ENCODE measurements around the gene SCYGR7.
"Not testable (repeated sequence)": the region's sequence is repeated elsewhere in the genome, so short reads cannot be mapped to it uniquely, and the experiment has no call there.

SCYGR7 gene

DNA sequence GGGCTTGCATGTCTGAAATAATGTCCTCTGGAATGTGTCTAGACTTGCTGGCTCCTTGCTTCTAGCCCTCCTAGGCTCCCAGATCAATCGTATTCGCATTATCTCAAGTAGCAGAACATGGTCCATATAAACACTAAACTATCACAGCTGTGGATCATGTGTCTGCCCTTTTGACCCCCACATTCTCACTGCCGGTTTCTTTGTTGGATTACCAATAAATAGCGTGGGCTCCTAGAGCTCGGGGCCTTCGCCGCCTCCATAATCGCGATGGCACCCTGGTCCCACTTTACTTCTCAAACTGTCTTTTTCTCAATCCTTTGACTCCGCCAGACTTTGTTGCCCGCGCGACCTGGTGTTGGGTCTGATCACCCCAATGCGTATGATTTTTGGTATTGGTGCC is 11.2 kb downstream of the SCYGR7 start:
- TF ChIP-seq POLR2AphosphoS5 (IDR thresholded peaks at IDR 0.05; ENCODE audit: borderline replicate concordance, low read depth, low read length) (no peak), FOXP2 (optimal IDR thresholded peaks at IDR 0.05; ENCODE audit: control extremely low read depth, extremely low read length, insufficient read depth) (no peak), EZH2 (IDR thresholded peaks at IDR 0.05) (no peak)
- no peak overlapping the region for H3K4me3 ChIP-seq
- no peaks in the 10 kb centered on the region for H3K9me3 ChIP-seq (ENCODE audit: low read depth, low read length)
- H3K36me3 ChIP-seq (ENCODE audit: insufficient read depth, low read length), result no peaks in the 10 kb centered on the region
- H3K9ac ChIP-seq (ENCODE audit: insufficient read length), result no peak overlapping the region
- no peak for DNase-seq (ENCODE audit: low read depth, low spot score)
- H3K27ac ChIP-seq, result no peak overlapping the region

GRCh38 chr2:227740705-227741104 is 12.6 kb downstream of the SCYGR7 start:
- H3K9me3 ChIP-seq (ENCODE audit: low read depth, low read length); H3K36me3 ChIP-seq (ENCODE audit: insufficient read depth, low read length); H3K9ac ChIP-seq (ENCODE audit: insufficient read length); DNase-seq (ENCODE audit: low read depth, low spot score); H3K4me3 ChIP-seq; H3K27ac ChIP-seq: not testable (repeated sequence)

DNA sequence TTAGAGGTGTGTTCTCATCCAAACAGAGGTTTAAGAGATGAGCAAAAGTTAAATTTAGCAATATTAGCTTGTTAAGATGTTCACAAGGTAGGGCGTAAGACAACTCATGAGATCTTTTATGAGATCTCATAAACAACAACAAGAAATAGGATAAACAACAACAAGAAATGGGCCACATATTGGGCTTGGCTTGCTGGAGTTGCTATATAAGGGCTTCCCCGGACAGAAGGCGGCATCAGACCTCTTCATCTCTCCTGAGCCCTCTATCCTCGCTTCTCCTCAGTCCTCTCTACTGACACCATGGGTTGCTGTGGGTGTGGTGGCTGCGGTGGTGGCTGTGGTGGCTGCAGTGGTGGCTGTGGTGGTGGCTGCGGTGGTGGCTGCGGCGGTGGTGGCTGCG is 17.5 kb downstream of the SCYGR7 start, which contains the start of gene SCYGR8:
SCYGR8 (plus strand) TSS at position 301 of the 400 bp plus-strand sequence; CDS start at position 301, 0 bp downstream.
- Histone ChIP-seq H3K9me3 (ENCODE audit: low read depth, low read length) (no peaks in the 10 kb centered on the region), H3K27ac (no peak within 1 kb of the TSS), H3K4me3 (no peak within 1 kb of the TSS), H3K9ac (ENCODE audit: insufficient read length) (no peak within 1 kb of the TSS), H3K36me3 (ENCODE audit: insufficient read depth, low read length) (no peaks in the 10 kb centered on the region)
- DNase-seq (ENCODE audit: low read depth, low spot score), result no peak
- no peak for TF ChIP-seq EZH2 (IDR thresholded peaks at IDR 0.05)
- TF ChIP-seq POLR2AphosphoS5 (IDR thresholded peaks at IDR 0.05; ENCODE audit: borderline replicate concordance, low read depth, low read length), result no peak
- no peak for TF ChIP-seq FOXP2 (optimal IDR thresholded peaks at IDR 0.05; ENCODE audit: control extremely low read depth, extremely low read length, insufficient read depth)

GRCh38 chr2:227748079-227748478 is 19.9 kb downstream of the SCYGR7 start:
- H3K4me3 ChIP-seq, result no peak overlapping the region
- H3K9me3 ChIP-seq (ENCODE audit: low read depth, low read length), result no peaks in the 10 kb centered on the region
- no peak overlapping the region for H3K27ac ChIP-seq
- no peaks in the 10 kb centered on the region for H3K36me3 ChIP-seq (ENCODE audit: insufficient read depth, low read length)
- TF ChIP-seq EZH2 (IDR thresholded peaks at IDR 0.05) (no peak), FOXP2 (optimal IDR thresholded peaks at IDR 0.05; ENCODE audit: control extremely low read depth, extremely low read length, insufficient read depth) (no peak), POLR2AphosphoS5 (IDR thresholded peaks at IDR 0.05; ENCODE audit: borderline replicate concordance, low read depth, low read length) (no peak)
- no peak overlapping the region for H3K9ac ChIP-seq (ENCODE audit: insufficient read length)
- DNase-seq (ENCODE audit: low read depth, low spot score), result no peak

DNA sequence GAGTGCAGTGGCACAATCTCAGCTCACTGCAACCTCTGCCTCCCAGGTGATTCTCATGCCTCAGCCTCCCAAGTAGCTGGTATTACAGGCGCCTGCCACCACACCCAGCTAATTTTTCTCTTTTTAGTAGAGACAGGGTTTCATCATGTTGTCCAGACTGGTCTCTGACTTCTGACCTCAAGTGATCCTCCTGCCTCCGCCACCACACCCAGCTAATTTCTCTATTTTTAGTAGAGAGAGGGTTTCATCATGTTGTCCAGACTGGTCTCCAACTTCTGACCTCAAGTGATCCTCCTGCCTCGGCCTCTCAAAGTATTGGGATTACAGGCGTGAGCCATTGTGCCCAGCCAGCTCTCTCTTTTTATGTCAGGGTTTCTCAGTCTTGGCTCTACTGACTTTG is 28.1 kb downstream of the SCYGR7 start:
- DNase-seq (ENCODE audit: low read depth, low spot score), result not testable (repeated sequence)

GRCh38 chr2:227759411-227760118 is 31.4 kb downstream of the SCYGR7 start:
- Histone ChIP-seq H3K9me3 (ENCODE audit: low read depth, low read length) (no peaks in the 10 kb centered on the region), H3K4me3 (no peak overlapping the region), H3K36me3 (ENCODE audit: insufficient read depth, low read length) (no peaks in the 10 kb centered on the region), H3K9ac (ENCODE audit: insufficient read length) (no peak overlapping the region), H3K27ac (no peak overlapping the region)
- DNase-seq (ENCODE audit: low read depth, low spot score), result no peak
- TF ChIP-seq FOXP2 (optimal IDR thresholded peaks at IDR 0.05; ENCODE audit: control extremely low read depth, extremely low read length, insufficient read depth), result no peak
- TF ChIP-seq EZH2 (IDR thresholded peaks at IDR 0.05), result no peak
- no peak for TF ChIP-seq POLR2AphosphoS5 (IDR thresholded peaks at IDR 0.05; ENCODE audit: borderline replicate concordance, low read depth, low read length)

More for the DNA sequence above, 28.1 kb downstream of the SCYGR7 start:
- H3K27ac ChIP-seq; H3K9ac ChIP-seq (ENCODE audit: insufficient read length); H3K36me3 ChIP-seq (ENCODE audit: insufficient read depth, low read length); H3K4me3 ChIP-seq; H3K9me3 ChIP-seq (ENCODE audit: low read depth, low read length): not testable (repeated sequence)

DNA sequence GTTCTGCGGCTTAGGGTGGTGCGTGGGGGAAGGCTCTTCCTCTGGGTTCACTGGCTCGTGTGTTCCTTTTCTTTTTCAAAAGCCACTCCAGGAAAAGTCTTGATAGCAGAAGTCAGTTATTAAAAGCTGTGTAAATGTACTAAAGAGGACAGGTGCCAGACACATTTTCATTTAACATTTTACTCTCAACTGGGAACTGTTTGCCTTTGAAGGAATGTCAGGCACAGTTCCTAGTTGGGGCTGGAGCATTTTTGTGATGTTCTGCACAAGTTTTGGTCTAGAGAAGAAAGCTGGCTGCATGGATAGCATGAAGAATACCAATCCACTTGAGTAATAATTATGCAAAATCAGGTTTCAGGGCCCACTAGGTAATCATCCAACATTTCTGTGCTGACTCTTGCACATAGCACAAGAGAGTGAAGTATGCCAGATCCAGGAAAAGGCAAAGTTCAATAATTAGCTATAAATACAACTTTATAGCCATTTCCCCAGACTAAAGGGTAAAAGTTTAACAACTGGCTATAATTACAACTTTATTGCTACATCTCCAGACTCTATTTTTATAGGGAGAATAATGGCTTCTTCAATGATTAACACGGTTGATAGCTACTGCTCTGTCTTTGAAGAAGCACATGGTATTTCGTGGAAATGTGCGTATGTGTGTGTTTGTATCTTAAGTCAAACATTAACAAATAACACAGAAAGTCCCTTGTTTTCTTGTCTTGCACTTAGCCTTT is 33.8 kb downstream of the SCYGR7 start:
- no peak for DNase-seq (ENCODE audit: low read depth, low spot score)
- H3K36me3 ChIP-seq (ENCODE audit: insufficient read depth, low read length), result no peaks in the 10 kb centered on the region
- H3K27ac ChIP-seq, result no peak overlapping the region
- TF ChIP-seq EZH2 (IDR thresholded peaks at IDR 0.05) (no peak), FOXP2 (optimal IDR thresholded peaks at IDR 0.05; ENCODE audit: control extremely low read depth, extremely low read length, insufficient read depth) (no peak), POLR2AphosphoS5 (IDR thresholded peaks at IDR 0.05; ENCODE audit: borderline replicate concordance, low read depth, low read length) (no peak)
- H3K9ac ChIP-seq (ENCODE audit: insufficient read length), result no peak overlapping the region
- H3K4me3 ChIP-seq, result no peak overlapping the region
- no peaks in the 10 kb centered on the region for H3K9me3 ChIP-seq (ENCODE audit: low read depth, low read length)

GRCh38 chr2:227765788-227766372 is 37.7 kb downstream of the SCYGR7 start:
- Histone ChIP-seq H3K27ac (no peak overlapping the region), H3K9ac (ENCODE audit: insufficient read length) (no peak overlapping the region), H3K9me3 (ENCODE audit: low read depth, low read length) (no peaks in the 10 kb centered on the region), H3K36me3 (ENCODE audit: insufficient read depth, low read length) (no peaks in the 10 kb centered on the region), H3K4me3 (no peak overlapping the region)
- TF ChIP-seq FOXP2 (optimal IDR thresholded peaks at IDR 0.05; ENCODE audit: control extremely low read depth, extremely low read length, insufficient read depth), result no peak
- no peak for TF ChIP-seq EZH2 (IDR thresholded peaks at IDR 0.05)
- no peak for TF ChIP-seq POLR2AphosphoS5 (IDR thresholded peaks at IDR 0.05; ENCODE audit: borderline replicate concordance, low read depth, low read length)
- no peak for DNase-seq (ENCODE audit: low read depth, low spot score)

Measured in SK-N-MC (cell line).